Small intestine (tissue), 7 donors: Measurements from ENCODE around the gene RAD51D. TPM values are rescaled to one million over a fixed set of nuclear protein-coding genes. Genes with fewer than 3 reads are reported as not detected.

ENCODE experiments used
- DNase-seq, 2 donors: peaks; one replicate each; pipeline versions ENCODE4 v3.0.0 to v3.0.0-alpha.2; 2013
- FAIRE-seq: peaks from 2 replicates; lab custom pipeline; 2012; peaks lifted over from hg19 to GRCh38; lab: Jason Lieb, UNC
- H3K27ac ChIP-seq, 3 donors: one replicate each; pipeline ENCODE4 v1.5.1; 2013; ENCODE audit warnings: low read length in 2 of 3, mild to moderate bottlenecking in 2 of 3, control low read depth in 1 of 3, inconsistent platforms in 1 of 3, low read depth in 1 of 3, moderate library complexity in 1 of 3
- H3K27me3 ChIP-seq, 3 donors: one replicate each; pipeline ENCODE4 v1.6.1; 2013; ENCODE audit warnings: low read length in 3 of 3, inconsistent platforms in 1 of 3; ENCODE audit not compliant: control insufficient read depth in 3 of 3, insufficient read depth in 3 of 3
- H3K36me3 ChIP-seq, 3 donors: one replicate each; pipeline ENCODE4 v1.6.1; 2013; ENCODE audit warnings: low read length in 3 of 3, inconsistent platforms in 1 of 3, low read depth in 1 of 3, mild to moderate bottlenecking in 1 of 3, moderate library complexity in 1 of 3; ENCODE audit not compliant: control insufficient read depth in 3 of 3, insufficient read depth in 2 of 3
- H3K4me1 ChIP-seq, 3 donors: one replicate each; pipeline ENCODE4 v1.6.1; 2013; ENCODE audit warnings: low read length in 2 of 3, inconsistent platforms in 1 of 3, low read depth in 1 of 3, mild to moderate bottlenecking in 1 of 3, moderate library complexity in 1 of 3; ENCODE audit not compliant: control insufficient read depth in 3 of 3, insufficient read depth in 2 of 3
- H3K4me3 ChIP-seq, 3 donors: one replicate each; pipeline ENCODE4 v1.5.1; 2013; ENCODE audit warnings: low read length in 3 of 3, control low read depth in 1 of 3, inconsistent platforms in 1 of 3, low read depth in 1 of 3, mild to moderate bottlenecking in 1 of 3, moderate library complexity in 1 of 3
- H3K9me3 ChIP-seq, 2 donors: one replicate each; pipeline ENCODE4 v1.6.1; 2013; ENCODE audit warnings: low read depth in 1 of 2, low read length in 1 of 2; ENCODE audit not compliant: control insufficient read depth in 2 of 2, insufficient read depth in 1 of 2
- WGBS, 3 donors: extraction: QIAGEN DNeasy Blood & Tissue Kit; methylation state at CpG; one replicate each; pipeline ENCODE4 v1.1.7; 2013; 5-methylcytosine and 5-hydroxymethylcytosine counted together
- polyA plus RNA-seq, 4 donors: library from polyadenylated mRNA; stranded (reverse) in 3 of 4; unstranded in 1 of 4; fragments of 200-250 nt in 3 of 4; fragments of 120-200 nt in 1 of 4; gene quantifications; one replicate each; pipeline versions ENCODE4 v1.2.1 to v1.2.3, GENCODE V29; 2013
- donor health status: healthy with polysubstance abuse.
- donor health status: control.
- donor health status: control.
- donor health status: Bipolar disorder and iron deficiency.
- donor health status: healthy.

Gene RAD51D
- polyA plus RNA-seq, 4 donors = 0.89 to 12.2 (median 7.4) TPM

GRCh38 chr17:35064516-35065215 is 55.0 kb downstream of the RAD51D start:
- H3K36me3 ChIP-seq = peaks cover 0 to 10% (median 3%) of the 10 kb centered on the region in 3 donors
- DNase-seq (no peak), FAIRE-seq (no peak)
- H3K4me3 ChIP-seq = no peak overlapping the region
- no peaks in the 10 kb centered on the region for H3K27me3 ChIP-seq
- no peaks in the 10 kb centered on the region for H3K9me3 ChIP-seq
- peak overlapping the region; percentile 20 to 76 (median 65) for H3K27ac ChIP-seq
- WGBS, 3 donors = 53 to 69% (median 65%) methylated on average over 3 of the region's 3 CpGs
- peaks cover 9 to 29% (median 10%) of the 10 kb centered on the region in 3 donors for H3K4me1 ChIP-seq

- WGBS, 3 donors = 2 to 13% (median 4%) methylated on average over 6 of the region's 6 CpGs
- H3K36me3 ChIP-seq = peaks cover 0 to 10% (median 1%) of the 10 kb centered on the region in 3 donors
- peaks cover 7 to 29% (median 9%) of the 10 kb centered on the region in 3 donors for H3K4me1 ChIP-seq
- H3K9me3 ChIP-seq = no peaks in the 10 kb centered on the region
- no peak within 1 kb of the TSS for H3K4me3 ChIP-seq
- DNase-seq = peak; percentile 94 to 96
- H3K27me3 ChIP-seq = no peaks in the 10 kb centered on the region
- H3K27ac ChIP-seq = peak within 1 kb of the TSS; percentile 65 to 80 (median 68)
- FAIRE-seq = no peak
These were observed 56.0 kb downstream of the RAD51D start, which contains the start of gene RFFL for GRCh38 chr17:35063514-35064223. TSS of gene RFFL (minus strand) at chr17:35063707. CDS start at chr17:35026553, 37,154 bp downstream.

GRCh38 chr17:35062308-35062707 is 57.4 kb downstream of the RAD51D start:
- H3K36me3 ChIP-seq = peaks cover 0 to 10% (median 0%) of the 10 kb centered on the region in 3 donors
- 96 to 97% (median 97%) methylated on average over 3 of the region's 3 CpGs for WGBS, 3 donors
- no peak overlapping the region for H3K27ac ChIP-seq
- DNase-seq = no peak
- no peaks in the 10 kb centered on the region for H3K27me3 ChIP-seq
- H3K9me3 ChIP-seq = no peaks in the 10 kb centered on the region
- no peak overlapping the region for H3K4me3 ChIP-seq
- peaks cover 2 to 18% (median 3%) of the 10 kb centered on the region in 3 donors for H3K4me1 ChIP-seq
- no peak for FAIRE-seq

- H3K4me3 ChIP-seq = no peak overlapping the region
- no peak overlapping the region for H3K27ac ChIP-seq
- no peaks in the 10 kb centered on the region for H3K9me3 ChIP-seq
- DNase-seq (no peak), FAIRE-seq (no peak)
- no peaks in the 10 kb centered on the region for H3K27me3 ChIP-seq
- WGBS, 3 donors = 98 to 100% (median 100%) methylated on average over 1 of the region's 1 CpG
- H3K36me3 ChIP-seq = peaks cover 0 to 10% (median 0%) of the 10 kb centered on the region in 3 donors
- peaks cover 0 to 12% (median 3%) of the 10 kb centered on the region in 3 donors for H3K4me1 ChIP-seq
These were observed 62.2 kb downstream of the RAD51D start for GRCh38 chr17:35057332-35057915.

GRCh38 chr17:35056013-35056412 is 63.6 kb downstream of the RAD51D start:
- 85 to 92% (median 89%) methylated on average over 3 of the region's 3 CpGs for WGBS, 3 donors
- DNase-seq (no peak), FAIRE-seq (no peak)
- H3K27ac ChIP-seq = no peak overlapping the region
- no peaks in the 10 kb centered on the region for H3K27me3 ChIP-seq
- no peak overlapping the region for H3K4me3 ChIP-seq
- H3K4me1 ChIP-seq = peaks cover 5 to 24% (median 10%) of the 10 kb centered on the region in 3 donors
- H3K9me3 ChIP-seq = no peaks in the 10 kb centered on the region
- H3K36me3 ChIP-seq = no peaks in the 10 kb centered on the region

- FAIRE-seq (no peak), DNase-seq (no peak)
- H3K27ac ChIP-seq = peak overlapping the region; percentile 32 to 67 (median 34)
These were observed 66.5 kb downstream of the RAD51D start for GRCh38 chr17:35053204-35053603.

GRCh38 chr17:35052780-35053179 is 66.9 kb downstream of the RAD51D start:
- no peak overlapping the region for H3K4me3 ChIP-seq
- H3K27ac ChIP-seq = peak overlapping the region; percentile 32 to 67 (median 55)
- H3K27me3 ChIP-seq = no peaks in the 10 kb centered on the region
- DNase-seq = no peak
- H3K9me3 ChIP-seq = no peaks in the 10 kb centered on the region
- FAIRE-seq = no peak
- H3K4me1 ChIP-seq = peaks cover 5 to 46% (median 23%) of the 10 kb centered on the region in 3 donors
- H3K36me3 ChIP-seq = peaks cover 0 to 4% (median 0%) of the 10 kb centered on the region in 3 donors

More at GRCh38 chr17:35053204-35053603, 66.5 kb downstream of the RAD51D start:
- Histone ChIP-seq H3K9me3 (no peaks in the 10 kb centered on the region), H3K36me3 (peaks cover 0 to 4% (median 0%) of the 10 kb centered on the region in 3 donors), H3K4me3 (no peak overlapping the region), H3K4me1 (peaks cover 5 to 46% (median 23%) of the 10 kb centered on the region in 3 donors), H3K27me3 (no peaks in the 10 kb centered on the region)
- WGBS, 3 donors = 81 to 91% (median 91%) methylated on average over 1 of the region's 1 CpG

- DNase-seq = no peak
- Histone ChIP-seq H3K27me3 (no peaks in the 10 kb centered on the region), H3K27ac (peak overlapping the region; percentile 41 to 90 (median 67)), H3K4me1 (peaks cover 5 to 51% (median 23%) of the 10 kb centered on the region in 3 donors), H3K36me3 (peaks cover 0 to 4% (median 0%) of the 10 kb centered on the region in 3 donors), H3K4me3 (no peak overlapping the region), H3K9me3 (no peaks in the 10 kb centered on the region)
- FAIRE-seq = no peak
These were observed 67.4 kb downstream of the RAD51D start for GRCh38 chr17:35052241-35052610.
